Colonic mucosa (tissue), 4 donors: Measurements from ENCODE around the gene MSLN. TPM values are rescaled to one million over a fixed set of nuclear protein-coding genes. Genes with fewer than 3 reads are reported as not detected.
"Not testable (repeated sequence)": the region's sequence is repeated elsewhere in the genome, so short reads cannot be mapped to it uniquely, and the experiment has no call there.

Experiments used
- DNase-seq: peaks from one replicate; pipeline ENCODE4 v3.0.0-alpha.2; 2020
- H3K27ac ChIP-seq: fragments of 200-600 bp; one replicate; pipeline ENCODE4 v1.8.0; 2021
- H3K27me3 ChIP-seq: fragments of 200-600 bp; one replicate; pipeline ENCODE4 v1.8.0; 2021
- H3K36me3 ChIP-seq: fragments of 200-600 bp; one replicate; pipeline ENCODE4 v1.8.0; 2021
- H3K4me1 ChIP-seq: fragments of 200-600 bp; one replicate; pipeline ENCODE4 v1.8.0; 2021; ENCODE audit warnings: mild to moderate bottlenecking
- H3K4me3 ChIP-seq: fragments of 200-600 bp; one replicate; pipeline ENCODE4 v1.8.0; 2021
- H3K9ac ChIP-seq, 2 donors: one replicate each; pipeline ENCODE4 v1.7.0; 2013; ENCODE audit warnings: control low read depth in 2 of 2, low read depth in 2 of 2, low read length in 2 of 2
- H3K9me3 ChIP-seq: fragments of 200-600 bp; one replicate; pipeline ENCODE4 v1.8.0; 2021
- intact Hi-C: fragments of 100-400 bp; cut with DNase I; formaldehyde crosslinking; loops from one replicate; pipeline ENCODE4 v1.14.1; 2022
- total RNA-seq, 2 donors: library from RNA; stranded (reverse); fragmentation: NEBNext Ultra II Directional in 1 of 2; extraction: Animal tissue kit (Norgen Biotek cat#: 25700) in 1 of 2; gene quantifications; one replicate each; pipeline ENCODE4 v1.2.1, GENCODE V29; 2021
- TF ChIP-seq, protein P1 (sequence below): fragments of 200-600 bp; IDR thresholded peaks from one replicate; pipeline ENCODE4 v1.8.0; 2022; ENCODE audit warnings: antibody characterized with exemption, mild to moderate bottlenecking
- donor health status: healthy.
- donor health status: DM: no; HTN: no; CAD: no.
- donor health status: DM: no; HTN: no; CAD: no.

The MSLN gene
- total RNA-seq, 2 donors from 2014 or later = 1.4 to 1.8 TPM

DNA sequence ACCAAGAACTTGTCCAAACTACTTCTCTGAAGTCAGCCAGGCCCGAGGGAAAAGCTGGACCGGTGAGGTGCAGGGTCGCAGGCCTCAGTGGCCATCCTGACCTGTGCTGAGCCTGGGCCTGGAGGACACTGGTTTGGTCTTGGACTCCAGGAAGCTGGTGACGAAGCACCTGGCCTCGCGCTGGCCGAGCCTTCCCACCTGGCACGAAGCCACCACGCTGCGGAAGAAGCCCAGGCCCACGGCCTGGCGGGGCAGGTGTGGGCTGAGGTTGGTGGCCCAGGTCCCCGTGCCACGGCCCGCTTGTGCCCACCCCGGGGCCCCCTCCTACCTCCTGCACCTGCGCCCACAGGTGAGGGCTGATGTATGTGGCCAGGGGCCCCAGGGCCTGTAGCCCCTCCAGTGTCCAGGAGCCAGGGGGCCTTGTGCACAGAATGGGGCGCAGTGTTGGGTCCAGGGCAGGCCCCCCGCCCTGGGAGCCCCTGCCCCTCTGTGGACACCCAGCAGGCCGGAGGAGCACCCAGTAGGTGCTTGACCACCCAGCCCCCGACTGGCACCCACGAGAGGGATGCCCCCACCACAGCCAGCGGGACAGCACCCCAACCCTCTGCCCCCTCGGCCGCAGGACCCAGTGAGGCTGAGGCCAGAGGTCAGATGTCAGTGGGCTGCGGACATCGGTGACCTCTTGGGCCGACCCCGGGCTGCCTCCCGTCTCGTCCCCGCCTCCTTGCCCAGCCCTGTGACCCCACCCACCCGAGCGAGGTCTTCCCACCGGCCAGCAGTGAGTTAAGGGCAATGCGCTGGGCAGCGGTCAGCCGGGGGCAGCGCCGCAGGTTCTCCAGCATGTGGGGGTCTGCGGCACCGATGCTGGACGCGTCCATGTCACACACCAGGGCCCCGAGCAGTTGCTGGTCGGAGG is 13.8 kb downstream of the MSLN start:
- intact Hi-C loops = no loop called here
- no peaks in the 10 kb centered on the region for H3K4me1 ChIP-seq
- no peaks in the 10 kb centered on the region for H3K9me3 ChIP-seq
- no peak for DNase-seq
- no peak overlapping the region for H3K9ac ChIP-seq
- H3K27ac ChIP-seq = no peak overlapping the region
- TF ChIP-seq, protein P1, sequence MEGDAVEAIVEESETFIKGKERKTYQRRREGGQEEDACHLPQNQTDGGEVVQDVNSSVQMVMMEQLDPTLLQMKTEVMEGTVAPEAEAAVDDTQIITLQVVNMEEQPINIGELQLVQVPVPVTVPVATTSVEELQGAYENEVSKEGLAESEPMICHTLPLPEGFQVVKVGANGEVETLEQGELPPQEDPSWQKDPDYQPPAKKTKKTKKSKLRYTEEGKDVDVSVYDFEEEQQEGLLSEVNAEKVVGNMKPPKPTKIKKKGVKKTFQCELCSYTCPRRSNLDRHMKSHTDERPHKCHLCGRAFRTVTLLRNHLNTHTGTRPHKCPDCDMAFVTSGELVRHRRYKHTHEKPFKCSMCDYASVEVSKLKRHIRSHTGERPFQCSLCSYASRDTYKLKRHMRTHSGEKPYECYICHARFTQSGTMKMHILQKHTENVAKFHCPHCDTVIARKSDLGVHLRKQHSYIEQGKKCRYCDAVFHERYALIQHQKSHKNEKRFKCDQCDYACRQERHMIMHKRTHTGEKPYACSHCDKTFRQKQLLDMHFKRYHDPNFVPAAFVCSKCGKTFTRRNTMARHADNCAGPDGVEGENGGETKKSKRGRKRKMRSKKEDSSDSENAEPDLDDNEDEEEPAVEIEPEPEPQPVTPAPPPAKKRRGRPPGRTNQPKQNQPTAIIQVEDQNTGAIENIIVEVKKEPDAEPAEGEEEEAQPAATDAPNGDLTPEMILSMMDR = no peak
- H3K27me3 ChIP-seq = peaks cover 7% of the 10 kb centered on the region
- no peaks in the 10 kb centered on the region for H3K36me3 ChIP-seq
- H3K4me3 ChIP-seq = no peak overlapping the region

DNA sequence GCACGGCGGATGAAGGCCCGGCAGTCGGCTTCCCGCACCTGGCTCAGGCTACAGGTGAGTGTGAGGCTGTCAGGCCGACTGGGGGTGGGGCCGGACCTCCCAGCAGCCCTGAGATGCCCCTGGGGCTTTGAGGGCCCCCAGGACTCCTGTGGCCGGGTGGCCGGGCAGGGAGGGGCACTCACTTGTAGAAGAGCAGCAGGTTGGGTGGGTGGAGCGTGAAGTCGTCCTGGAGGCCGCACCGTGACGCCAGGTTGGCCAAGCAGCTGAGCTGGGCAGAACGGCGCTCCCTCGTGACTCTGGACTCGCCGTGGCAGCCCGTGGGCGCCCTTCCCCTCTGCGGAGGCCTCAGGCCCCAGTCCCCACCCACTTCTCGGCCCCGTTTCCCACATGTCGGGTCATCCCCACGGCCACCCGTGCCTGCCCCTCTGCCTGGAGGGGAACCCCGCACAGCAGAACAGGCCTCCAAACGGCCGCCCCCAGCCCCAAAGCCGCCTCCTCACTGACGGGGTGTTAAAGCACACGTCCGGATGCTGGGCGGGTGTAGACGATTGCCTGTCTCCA is 14.8 kb downstream of the MSLN start:
- no peak overlapping the region for H3K9ac ChIP-seq
- H3K9me3 ChIP-seq = no peaks in the 10 kb centered on the region

DNA sequence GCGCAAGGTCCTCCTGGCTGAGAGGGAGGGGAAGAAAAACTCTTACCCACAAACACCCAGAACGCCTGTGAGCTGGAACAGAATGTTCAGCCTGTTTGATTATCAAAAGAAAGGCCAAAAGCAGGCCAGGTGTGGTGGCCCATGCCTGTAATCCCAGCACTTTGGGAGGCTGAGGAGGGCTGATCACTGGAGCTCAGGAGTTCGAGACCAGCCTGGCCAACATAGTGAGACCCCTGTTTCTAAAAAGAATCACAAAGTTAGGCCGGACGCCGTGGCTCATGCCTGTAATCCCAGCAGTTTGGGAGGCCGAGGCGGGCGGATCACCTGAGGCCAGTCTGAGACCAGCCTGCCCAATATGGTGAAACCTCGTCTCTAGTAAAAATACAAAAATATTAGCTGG is 15.8 kb downstream of the MSLN start:
- H3K27ac ChIP-seq, H3K4me1 ChIP-seq, H3K36me3 ChIP-seq, H3K4me3 ChIP-seq, intact Hi-C loops, H3K9me3 ChIP-seq, H3K27me3 ChIP-seq, DNase-seq, H3K9ac ChIP-seq: not testable (repeated sequence)

More for the DNA sequence above, 14.8 kb downstream of the MSLN start:
- Histone ChIP-seq H3K4me3 (no peak overlapping the region), H3K4me1 (no peaks in the 10 kb centered on the region), H3K27me3 (peaks cover 7% of the 10 kb centered on the region), H3K27ac (no peak overlapping the region), H3K36me3 (no peaks in the 10 kb centered on the region)
- intact Hi-C loops = no loop called here
- TF ChIP-seq, protein P1 = no peak
- DNase-seq = no peak

DNA sequence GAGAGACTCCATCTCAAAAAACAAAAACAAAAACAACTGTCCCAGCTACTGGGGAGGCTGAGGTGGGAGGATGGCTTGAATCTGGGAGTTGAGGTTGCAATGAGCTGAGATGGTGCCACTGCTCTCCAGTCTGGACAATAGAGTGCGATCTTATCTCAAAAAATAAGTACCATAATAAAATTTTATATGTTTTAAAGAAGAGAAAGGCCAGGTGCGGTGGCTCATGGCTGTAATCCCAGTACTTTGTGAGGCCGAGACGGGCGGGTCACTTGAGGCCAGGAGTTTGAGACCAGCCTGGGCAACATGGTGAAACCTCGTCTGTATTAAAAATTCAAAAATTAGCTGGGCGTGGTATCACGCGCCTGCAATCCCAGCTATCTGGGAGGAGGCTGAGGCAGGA is 16.3 kb downstream of the MSLN start:
- intact Hi-C loops = no loop called here

DNA sequence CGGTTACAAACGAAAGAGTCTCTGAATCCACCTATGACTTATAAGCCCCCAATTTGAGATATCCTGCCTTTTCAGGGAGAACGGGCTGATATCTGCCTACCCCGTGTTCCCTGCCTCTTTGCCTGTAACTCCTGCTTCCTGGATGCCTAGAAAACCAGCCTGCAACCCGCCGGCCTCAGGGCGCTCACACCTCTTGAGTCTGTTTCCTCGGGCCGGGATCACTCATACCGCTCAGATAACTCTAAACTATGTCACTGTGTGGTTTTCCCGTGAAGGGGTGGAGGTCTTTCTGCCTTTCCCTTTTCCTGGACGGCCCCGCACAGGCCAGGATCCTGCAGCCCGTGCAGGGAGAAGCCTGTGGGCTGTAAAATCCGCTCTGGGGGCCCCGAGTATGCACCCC is 17.3 kb downstream of the MSLN start:
- H3K4me1 ChIP-seq = no peaks in the 10 kb centered on the region
- TF ChIP-seq, protein P1 = no peak
- no peaks in the 10 kb centered on the region for H3K36me3 ChIP-seq
- no peaks in the 10 kb centered on the region for H3K9me3 ChIP-seq
- H3K9ac ChIP-seq = no peak overlapping the region
- intact Hi-C loops = no loop called here
- no peak for DNase-seq
- peaks cover 17% of the 10 kb centered on the region for H3K27me3 ChIP-seq
- no peak overlapping the region for H3K27ac ChIP-seq
- no peak overlapping the region for H3K4me3 ChIP-seq

More for the DNA sequence above, 16.3 kb downstream of the MSLN start:
- Histone ChIP-seq H3K4me1 (no peaks in the 10 kb centered on the region), H3K27ac (no peak overlapping the region), H3K9me3 (no peaks in the 10 kb centered on the region), H3K36me3 (no peaks in the 10 kb centered on the region), H3K9ac (no peak overlapping the region), H3K27me3 (peaks cover 7% of the 10 kb centered on the region), H3K4me3 (no peak overlapping the region)
- no peak for DNase-seq
- TF ChIP-seq, protein P1 = no peak

DNA sequence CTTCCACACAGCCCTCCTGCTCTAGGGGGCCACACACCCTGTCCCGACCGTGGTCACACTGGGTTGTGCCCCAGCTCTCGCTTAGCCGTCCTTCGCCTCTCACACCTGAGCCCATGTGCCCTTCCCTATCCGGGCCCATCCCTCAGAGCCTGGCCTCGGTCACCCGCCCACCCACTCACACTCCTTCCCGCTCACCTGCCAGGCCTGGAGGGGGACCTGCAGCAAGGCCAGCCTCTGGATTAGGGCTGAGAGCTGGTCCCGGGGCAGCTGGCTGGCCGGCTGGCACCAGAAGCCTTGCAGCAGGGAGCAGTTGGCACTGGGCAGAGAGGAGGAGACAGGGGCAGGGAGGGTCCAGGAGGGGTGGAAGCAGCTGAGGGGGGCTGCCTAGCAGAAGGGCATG is 17.9 kb downstream of the MSLN start:
- intact Hi-C loops = no loop called here
- H3K4me3 ChIP-seq = no peak overlapping the region
- DNase-seq = no peak
- H3K27ac ChIP-seq = no peak overlapping the region
- H3K36me3 ChIP-seq = no peaks in the 10 kb centered on the region
- H3K9me3 ChIP-seq = no peaks in the 10 kb centered on the region
- peaks cover 22% of the 10 kb centered on the region for H3K27me3 ChIP-seq
- no peaks in the 10 kb centered on the region for H3K4me1 ChIP-seq
- TF ChIP-seq, protein P1 = no peak
- no peak overlapping the region for H3K9ac ChIP-seq
